ENCODE data around the gene PLEKHF1. TPM values are rescaled to one million over a fixed set of nuclear protein-coding genes. Genes with fewer than 3 reads are reported as not detected.

The PLEKHF1 gene
- total RNA-seq, 1 experiment from 2014 or later: 5.5 TPM

- POLR2A ChIA-PET: no interaction called here
- ATAC-seq: no peak
- Histone ChIP-seq H3K9ac (ENCODE audit: low read length) (no peak overlapping the region), H3K4me3 (replicated peaks in 1 of 2; ENCODE audit: low read depth in 1 of 2, low read length in 2 of 2) (no peak overlapping the region), H2AFZ (ENCODE audit: low read depth, low read length, poor library complexity, severe bottlenecking) (no peak overlapping the region), H3K36me3 (ENCODE audit: control insufficient read depth in 1 of 2, insufficient read depth in 2 of 2, low read length in 2 of 2) (no peaks in the 10 kb centered on the region), H3K9me3 (ENCODE audit: control insufficient read depth in 1 of 2, insufficient read depth in 1 of 2, low read depth in 1 of 2, low read length in 2 of 2) (no peaks in the 10 kb centered on the region), H3K9me2 (ENCODE audit: insufficient read depth) (no peaks in the 10 kb centered on the region), H4K20me1 (ENCODE audit: insufficient read depth) (no peaks in the 10 kb centered on the region), H3K4me1 (ENCODE audit: control insufficient read depth in 1 of 2, insufficient read depth in 2 of 2, low read length in 2 of 2) (peaks cover 0 to 6% of the 10 kb centered on the region in 2 experiments; a peak in 1 of 4 replicates), H3K27me3 (ENCODE audit: insufficient read depth, low read length) (no peaks in the 10 kb centered on the region), H3K27ac (ENCODE audit: low read depth, low read length) (peak overlapping the region; percentile 35; the same call in 1 of the 2 replicates), H3K79me2 (ENCODE audit: insufficient read depth, low read length) (no peaks in the 10 kb centered on the region), H3K4me2 (ENCODE audit: low read length) (no peak overlapping the region)
- TF ChIP-seq YY1 (IDR thresholded peaks at IDR 0.05; ENCODE audit: extremely low read depth, insufficient replicate concordance, low read depth, low read length) (no peak), JUND (IDR thresholded peaks at IDR 0.05) (no peak), CEBPB (IDR thresholded peaks at IDR 0.05; ENCODE audit: low read depth) (no peak), TCF7L2 (IDR thresholded peaks at IDR 0.05; ENCODE audit: borderline replicate concordance, extremely low read depth, insufficient read depth, insufficient read length) (no peak), ZFX (IDR thresholded peaks at IDR 0.05) (no peak), EGR1 (IDR thresholded peaks at IDR 0.05; ENCODE audit: low read depth) (no peak), MAX (IDR thresholded peaks at IDR 0.05) (no peak), ZBTB33 (IDR thresholded peaks at IDR 0.05; ENCODE audit: extremely low read depth, insufficient replicate concordance, low read length) (no peak), EZH2 (IDR thresholded peaks at IDR 0.05) (no peak), FOSL1 (IDR thresholded peaks at IDR 0.05; ENCODE audit: low read depth) (no peak), ELF1 (IDR thresholded peaks at IDR 0.05; ENCODE audit: borderline replicate concordance, low read depth) (no peak), CBX3 (IDR thresholded peaks at IDR 0.05; ENCODE audit: low read depth) (no peak)
- CTCF ChIA-PET: no interaction called here
- RAD21 ChIA-PET (ENCODE audit: low non-redundant PET in 1 of 2, low total read pairs in 2 of 2, uncharacterized antibody in 2 of 2, unreplicated experiment in 2 of 2): no interaction called here
- no peak for DNase-seq (ENCODE audit: low read depth, low spot score)
- intact Hi-C loops (cut with micrococcal nuclease): no loop called here
- no TSS peak for BruUV-seq (replicated peaks)
These were observed 30.7 kb downstream of the PLEKHF1 start for GRCh38 chr19:29695765-29696564.
